ENCODE data around the gene SLC11A2.

Gene SLC11A2

GRCh38 chr12:50948798-50949197 lies 77.4 kb downstream of the SLC11A2 start:
- 0 out of 3 replicates have a peak, but pooled peaks have one; percentile 26 for ATAC-seq

GRCh38 chr12:50947933-50948626 lies 78.1 kb downstream of the SLC11A2 start:
- ATAC-seq: no peak
- TF ChIP-seq BACH2 (CRISPR knock-in tag; IDR thresholded peaks at IDR 0.05; ENCODE audit: borderline replicate concordance) (no peak), ZFP30 (CRISPR knock-in tag; IDR thresholded peaks at IDR 0.05) (no peak), SNAI2 (CRISPR knock-in tag; IDR thresholded peaks at IDR 0.05) (no peak), ZC3H10 (CRISPR knock-in tag; IDR thresholded peaks at IDR 0.05) (no peak)

More at GRCh38 chr12:50948798-50949197, 77.4 kb downstream of the SLC11A2 start:
- TF ChIP-seq RARB (CRISPR knock-in tag; IDR thresholded peaks at IDR 0.05) (no peak), CSDC2 (CRISPR knock-in tag; IDR thresholded peaks at IDR 0.05) (no peak), SNAI2 (CRISPR knock-in tag; IDR thresholded peaks at IDR 0.05) (no peak), GLIS3 (CRISPR knock-in tag; IDR thresholded peaks at IDR 0.05) (no peak), ZFP30 (CRISPR knock-in tag; IDR thresholded peaks at IDR 0.05) (no peak), ZNF70 (CRISPR knock-in tag; IDR thresholded peaks at IDR 0.05) (no peak), CSRNP3 (CRISPR knock-in tag; IDR thresholded peaks at IDR 0.05) (no peak), POU6F1 (CRISPR knock-in tag; IDR thresholded peaks at IDR 0.05; ENCODE audit: borderline replicate concordance, low read depth) (no peak), ZC3H10 (CRISPR knock-in tag; IDR thresholded peaks at IDR 0.05) (no peak), TSHZ2 (CRISPR knock-in tag; IDR thresholded peaks at IDR 0.05) (no peak), BACH2 (CRISPR knock-in tag; IDR thresholded peaks at IDR 0.05; ENCODE audit: borderline replicate concordance) (no peak), TOX (CRISPR knock-in tag; IDR thresholded peaks at IDR 0.05; ENCODE audit: borderline replicate concordance) (no peak), OSR1 (CRISPR knock-in tag; IDR thresholded peaks at IDR 0.05) (no peak), PPARA (CRISPR knock-in tag; IDR thresholded peaks at IDR 0.05; ENCODE audit: borderline replicate concordance) (no peak), ISL1 (CRISPR knock-in tag; IDR thresholded peaks at IDR 0.05) (no peak), PATZ1 (CRISPR knock-in tag; IDR thresholded peaks at IDR 0.05; ENCODE audit: borderline replicate concordance) (no peak), ZNF8 (CRISPR knock-in tag; IDR thresholded peaks at IDR 0.05) (no peak), ZNF565 (CRISPR knock-in tag; conservative IDR thresholded peaks at IDR 0.05; ENCODE audit: low read depth) (no peak), ARNTL (CRISPR knock-in tag; IDR thresholded peaks at IDR 0.05; ENCODE audit: borderline replicate concordance, low read depth) (no peak)

GRCh38 chr12:50937653-50938052 lies 88.5 kb downstream of the SLC11A2 start:
- TF ChIP-seq GLIS3 (CRISPR knock-in tag; IDR thresholded peaks at IDR 0.05): no peak
- TF ChIP-seq PPARA (CRISPR knock-in tag; IDR thresholded peaks at IDR 0.05; ENCODE audit: borderline replicate concordance): no peak
- TF ChIP-seq ZNF565 (CRISPR knock-in tag; conservative IDR thresholded peaks at IDR 0.05; ENCODE audit: low read depth): no peak
- TF ChIP-seq ARNTL (CRISPR knock-in tag; IDR thresholded peaks at IDR 0.05; ENCODE audit: borderline replicate concordance, low read depth): no peak
- no peak for TF ChIP-seq ZFP3 (CRISPR knock-in tag; IDR thresholded peaks at IDR 0.05)
- no peak for TF ChIP-seq BACH2 (CRISPR knock-in tag; IDR thresholded peaks at IDR 0.05; ENCODE audit: borderline replicate concordance)
- TF ChIP-seq TCF4 (CRISPR knock-in tag; IDR thresholded peaks at IDR 0.05; ENCODE audit: borderline replicate concordance): no peak
- TF ChIP-seq RARB (CRISPR knock-in tag; IDR thresholded peaks at IDR 0.05): no peak
- no peak for TF ChIP-seq ZNF8 (CRISPR knock-in tag; IDR thresholded peaks at IDR 0.05)
- TF ChIP-seq ISL1 (CRISPR knock-in tag; IDR thresholded peaks at IDR 0.05): no peak
- no peak for TF ChIP-seq OSR1 (CRISPR knock-in tag; IDR thresholded peaks at IDR 0.05)
- TF ChIP-seq PATZ1 (CRISPR knock-in tag; IDR thresholded peaks at IDR 0.05; ENCODE audit: borderline replicate concordance): no peak
- TF ChIP-seq ESRRG (CRISPR knock-in tag; IDR thresholded peaks at IDR 0.05): no peak
- TF ChIP-seq ZC3H10 (CRISPR knock-in tag; IDR thresholded peaks at IDR 0.05): no peak
- TF ChIP-seq CSDC2 (CRISPR knock-in tag; IDR thresholded peaks at IDR 0.05): no peak
- no peak for TF ChIP-seq ZNF70 (CRISPR knock-in tag; IDR thresholded peaks at IDR 0.05)
- no peak for TF ChIP-seq CREB5 (CRISPR knock-in tag; IDR thresholded peaks at IDR 0.05; ENCODE audit: low read depth)
- no peak for TF ChIP-seq SNAI2 (CRISPR knock-in tag; IDR thresholded peaks at IDR 0.05)
- no peak for TF ChIP-seq TOX (CRISPR knock-in tag; IDR thresholded peaks at IDR 0.05; ENCODE audit: borderline replicate concordance)
- no peak for ATAC-seq
